SK-N-SH treated with all-trans-retinoic acid at 6 μM for 48 hours (cell line): ENCODE results near the gene SFT2D2.

Experiments
- CREB5 ChIP-seq: fragments of 250-450 bp; sonication (Bioruptor Pico); IDR thresholded peaks from 2 replicates; pipeline ENCODE4 v1.5.1; 2020; ENCODE audit warnings: low read depth, mild to moderate bottlenecking, moderate library complexity
- CSRNP3 ChIP-seq: fragments of 250-450 bp; sonication (Bioruptor Pico); IDR thresholded peaks from 2 replicates; pipeline ENCODE4 v1.5.1; 2021; ENCODE audit warnings: mild to moderate bottlenecking, moderate library complexity
- PATZ1 ChIP-seq: fragments of 250-450 bp; sonication (Bioruptor Pico); IDR thresholded peaks from 2 replicates; pipeline ENCODE4 v1.8.0; 2020; ENCODE audit warnings: mild to moderate bottlenecking, moderate library complexity, borderline replicate concordance
- PPARA ChIP-seq: fragments of 250-450 bp; sonication (Bioruptor Pico); IDR thresholded peaks from 2 replicates; pipeline ENCODE4 v1.5.0; 2020; ENCODE audit warnings: mild to moderate bottlenecking, borderline replicate concordance
- RARB ChIP-seq: fragments of 250-450 bp; sonication (Bioruptor Pico); IDR thresholded peaks from 2 replicates; pipeline ENCODE4 v1.8.0; 2021; ENCODE audit warnings: mild to moderate bottlenecking, moderate library complexity
- TCF4 ChIP-seq: fragments of 250-450 bp; sonication (Bioruptor Pico); IDR thresholded peaks from 2 replicates; pipeline ENCODE4 v1.8.0; 2021; ENCODE audit warnings: mild to moderate bottlenecking, moderate library complexity, borderline replicate concordance
- ZFP3 ChIP-seq: fragments of 250-450 bp; sonication (Bioruptor Pico); IDR thresholded peaks from 2 replicates; pipeline ENCODE4 v1.5.0; 2020; ENCODE audit warnings: mild to moderate bottlenecking, moderate library complexity
- ZFP30 ChIP-seq: fragments of 450-650 bp; formaldehyde crosslinking; IDR thresholded peaks from 2 replicates; pipeline ENCODE4 v1.5.0; 2022; ENCODE audit warnings: mild to moderate bottlenecking, moderate library complexity

DNA sequence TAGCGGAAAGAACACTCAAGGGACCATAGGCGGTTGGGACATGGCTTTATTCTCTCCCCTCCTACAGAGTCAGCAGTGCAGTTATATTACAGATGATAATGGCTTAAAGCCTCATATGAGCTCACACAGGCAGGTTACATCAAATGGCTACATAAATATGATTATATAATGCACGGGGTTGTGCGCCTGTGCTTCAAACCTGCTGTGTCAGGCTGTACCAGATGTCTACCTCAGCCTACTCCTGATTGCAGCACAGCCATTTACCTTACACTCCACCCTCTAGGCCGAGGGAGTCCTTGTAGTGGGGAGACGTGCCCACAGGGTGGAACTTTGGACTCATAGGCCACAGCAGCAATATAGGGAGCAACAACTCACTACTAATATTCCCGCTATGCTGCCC is 38.5 kb downstream of the SFT2D2 start:
- TF ChIP-seq TCF4 (CRISPR knock-in tag) (no peak), PATZ1 (no peak), CSRNP3 (CRISPR knock-in tag) (no peak), ZFP30 (CRISPR knock-in tag) (no peak), CREB5 (no peak), ZFP3 (CRISPR knock-in tag) (no peak), RARB (CRISPR knock-in tag) (no peak), PPARA (CRISPR knock-in tag) (no peak)
